ENCODE data around the gene CES3. TPM values are rescaled to one million over a fixed set of nuclear protein-coding genes. Genes with fewer than 3 reads are reported as not detected.

Gene CES3
- total and polyA plus RNA-seq, 9 of the 15 experiments (the other 6 are each of a cell fraction or from before 2014, with no cell fraction given), result 0.06 to 2.2 (median 0.68) TPM

DNA sequence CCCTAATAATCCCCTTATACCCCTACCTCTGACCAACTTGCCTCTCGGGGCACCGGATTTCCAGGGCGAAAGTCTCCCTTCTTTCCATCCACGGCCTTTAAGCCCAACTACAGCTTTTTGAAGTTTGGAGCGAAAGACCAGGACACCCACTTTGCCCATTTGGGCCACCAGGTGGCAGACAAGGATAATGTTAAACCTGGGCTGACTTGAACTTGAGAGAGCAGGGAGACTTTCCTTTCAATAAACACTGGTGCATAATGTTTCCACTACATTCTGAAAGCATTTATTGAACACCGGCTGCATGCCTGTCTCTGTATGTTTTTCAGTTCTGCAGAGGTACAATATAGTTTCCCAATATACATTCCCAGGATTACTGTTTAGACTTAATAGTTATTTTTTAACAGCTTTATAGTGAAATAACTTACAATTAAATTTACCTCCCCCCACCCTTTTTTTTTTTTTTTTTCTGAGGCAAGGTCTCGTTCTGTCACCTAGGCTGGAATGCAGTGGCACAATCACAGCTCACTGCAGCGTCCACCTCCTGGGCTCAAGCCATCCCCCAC, 6.9 kb upstream of the CES3 start (continued):
- peak; percentile 77 for TF ChIP-seq SMC3 (conservative IDR thresholded peaks at IDR 0.05; ENCODE audit: insufficient read depth, low read depth, low read length)
- TF ChIP-seq, protein P1, sequence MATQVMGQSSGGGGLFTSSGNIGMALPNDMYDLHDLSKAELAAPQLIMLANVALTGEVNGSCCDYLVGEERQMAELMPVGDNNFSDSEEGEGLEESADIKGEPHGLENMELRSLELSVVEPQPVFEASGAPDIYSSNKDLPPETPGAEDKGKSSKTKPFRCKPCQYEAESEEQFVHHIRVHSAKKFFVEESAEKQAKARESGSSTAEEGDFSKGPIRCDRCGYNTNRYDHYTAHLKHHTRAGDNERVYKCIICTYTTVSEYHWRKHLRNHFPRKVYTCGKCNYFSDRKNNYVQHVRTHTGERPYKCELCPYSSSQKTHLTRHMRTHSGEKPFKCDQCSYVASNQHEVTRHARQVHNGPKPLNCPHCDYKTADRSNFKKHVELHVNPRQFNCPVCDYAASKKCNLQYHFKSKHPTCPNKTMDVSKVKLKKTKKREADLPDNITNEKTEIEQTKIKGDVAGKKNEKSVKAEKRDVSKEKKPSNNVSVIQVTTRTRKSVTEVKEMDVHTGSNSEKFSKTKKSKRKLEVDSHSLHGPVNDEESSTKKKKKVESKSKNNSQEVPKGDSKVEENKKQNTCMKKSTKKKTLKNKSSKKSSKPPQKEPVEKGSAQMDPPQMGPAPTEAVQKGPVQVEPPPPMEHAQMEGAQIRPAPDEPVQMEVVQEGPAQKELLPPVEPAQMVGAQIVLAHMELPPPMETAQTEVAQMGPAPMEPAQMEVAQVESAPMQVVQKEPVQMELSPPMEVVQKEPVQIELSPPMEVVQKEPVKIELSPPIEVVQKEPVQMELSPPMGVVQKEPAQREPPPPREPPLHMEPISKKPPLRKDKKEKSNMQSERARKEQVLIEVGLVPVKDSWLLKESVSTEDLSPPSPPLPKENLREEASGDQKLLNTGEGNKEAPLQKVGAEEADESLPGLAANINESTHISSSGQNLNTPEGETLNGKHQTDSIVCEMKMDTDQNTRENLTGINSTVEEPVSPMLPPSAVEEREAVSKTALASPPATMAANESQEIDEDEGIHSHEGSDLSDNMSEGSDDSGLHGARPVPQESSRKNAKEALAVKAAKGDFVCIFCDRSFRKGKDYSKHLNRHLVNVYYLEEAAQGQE (IDR thresholded peaks at IDR 0.05; ENCODE audit: borderline replicate concordance), result peak; percentile 76
- TF ChIP-seq, protein P1 (CRISPR knock-in tag; IDR thresholded peaks at IDR 0.05; ENCODE audit: low read depth), result no peak
- TF ChIP-seq, protein P2, sequence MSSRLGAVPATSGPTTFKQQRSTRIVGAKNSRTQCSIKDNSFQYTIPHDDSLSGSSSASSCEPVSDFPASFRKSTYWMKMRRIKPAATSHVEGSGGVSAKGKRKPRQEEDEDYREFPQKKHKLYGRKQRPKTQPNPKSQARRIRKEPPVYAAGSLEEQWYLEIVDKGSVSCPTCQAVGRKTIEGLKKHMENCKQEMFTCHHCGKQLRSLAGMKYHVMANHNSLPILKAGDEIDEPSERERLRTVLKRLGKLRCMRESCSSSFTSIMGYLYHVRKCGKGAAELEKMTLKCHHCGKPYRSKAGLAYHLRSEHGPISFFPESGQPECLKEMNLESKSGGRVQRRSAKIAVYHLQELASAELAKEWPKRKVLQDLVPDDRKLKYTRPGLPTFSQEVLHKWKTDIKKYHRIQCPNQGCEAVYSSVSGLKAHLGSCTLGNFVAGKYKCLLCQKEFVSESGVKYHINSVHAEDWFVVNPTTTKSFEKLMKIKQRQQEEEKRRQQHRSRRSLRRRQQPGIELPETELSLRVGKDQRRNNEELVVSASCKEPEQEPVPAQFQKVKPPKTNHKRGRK (tag; IDR thresholded peaks at IDR 0.05), result no peak
- TF ChIP-seq ZNF175 (CRISPR knock-in tag; IDR thresholded peaks at IDR 0.05; ENCODE audit: low read depth), result no peak
- no peak for TF ChIP-seq ZNF551 (CRISPR knock-in tag; IDR thresholded peaks at IDR 0.05)
- TF ChIP-seq, protein P3, sequence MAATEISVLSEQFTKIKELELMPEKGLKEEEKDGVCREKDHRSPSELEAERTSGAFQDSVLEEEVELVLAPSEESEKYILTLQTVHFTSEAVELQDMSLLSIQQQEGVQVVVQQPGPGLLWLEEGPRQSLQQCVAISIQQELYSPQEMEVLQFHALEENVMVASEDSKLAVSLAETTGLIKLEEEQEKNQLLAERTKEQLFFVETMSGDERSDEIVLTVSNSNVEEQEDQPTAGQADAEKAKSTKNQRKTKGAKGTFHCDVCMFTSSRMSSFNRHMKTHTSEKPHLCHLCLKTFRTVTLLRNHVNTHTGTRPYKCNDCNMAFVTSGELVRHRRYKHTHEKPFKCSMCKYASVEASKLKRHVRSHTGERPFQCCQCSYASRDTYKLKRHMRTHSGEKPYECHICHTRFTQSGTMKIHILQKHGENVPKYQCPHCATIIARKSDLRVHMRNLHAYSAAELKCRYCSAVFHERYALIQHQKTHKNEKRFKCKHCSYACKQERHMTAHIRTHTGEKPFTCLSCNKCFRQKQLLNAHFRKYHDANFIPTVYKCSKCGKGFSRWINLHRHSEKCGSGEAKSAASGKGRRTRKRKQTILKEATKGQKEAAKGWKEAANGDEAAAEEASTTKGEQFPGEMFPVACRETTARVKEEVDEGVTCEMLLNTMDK (IDR thresholded peaks at IDR 0.05; ENCODE audit: borderline replicate concordance, insufficient read depth, low read depth, low read length, poor library complexity, severe bottlenecking), result peak; percentile 46
- TF ChIP-seq, protein P4, sequence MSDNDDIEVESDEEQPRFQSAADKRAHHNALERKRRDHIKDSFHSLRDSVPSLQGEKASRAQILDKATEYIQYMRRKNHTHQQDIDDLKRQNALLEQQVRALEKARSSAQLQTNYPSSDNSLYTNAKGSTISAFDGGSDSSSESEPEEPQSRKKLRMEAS (CRISPR knock-in tag; IDR thresholded peaks at IDR 0.05), result no peak
- TF ChIP-seq, protein P5, sequence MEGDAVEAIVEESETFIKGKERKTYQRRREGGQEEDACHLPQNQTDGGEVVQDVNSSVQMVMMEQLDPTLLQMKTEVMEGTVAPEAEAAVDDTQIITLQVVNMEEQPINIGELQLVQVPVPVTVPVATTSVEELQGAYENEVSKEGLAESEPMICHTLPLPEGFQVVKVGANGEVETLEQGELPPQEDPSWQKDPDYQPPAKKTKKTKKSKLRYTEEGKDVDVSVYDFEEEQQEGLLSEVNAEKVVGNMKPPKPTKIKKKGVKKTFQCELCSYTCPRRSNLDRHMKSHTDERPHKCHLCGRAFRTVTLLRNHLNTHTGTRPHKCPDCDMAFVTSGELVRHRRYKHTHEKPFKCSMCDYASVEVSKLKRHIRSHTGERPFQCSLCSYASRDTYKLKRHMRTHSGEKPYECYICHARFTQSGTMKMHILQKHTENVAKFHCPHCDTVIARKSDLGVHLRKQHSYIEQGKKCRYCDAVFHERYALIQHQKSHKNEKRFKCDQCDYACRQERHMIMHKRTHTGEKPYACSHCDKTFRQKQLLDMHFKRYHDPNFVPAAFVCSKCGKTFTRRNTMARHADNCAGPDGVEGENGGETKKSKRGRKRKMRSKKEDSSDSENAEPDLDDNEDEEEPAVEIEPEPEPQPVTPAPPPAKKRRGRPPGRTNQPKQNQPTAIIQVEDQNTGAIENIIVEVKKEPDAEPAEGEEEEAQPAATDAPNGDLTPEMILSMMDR (IDR thresholded peaks at IDR 0.05 in 2 of 3, conservative IDR thresholded peaks at IDR 0.05 in 1 of 3; ENCODE audit: insufficient read depth in 2 of 3, low read depth in 1 of 3, low read length in 3 of 3), result peak; percentile 84 to 89 (median 88)
- TF ChIP-seq, protein P6, sequence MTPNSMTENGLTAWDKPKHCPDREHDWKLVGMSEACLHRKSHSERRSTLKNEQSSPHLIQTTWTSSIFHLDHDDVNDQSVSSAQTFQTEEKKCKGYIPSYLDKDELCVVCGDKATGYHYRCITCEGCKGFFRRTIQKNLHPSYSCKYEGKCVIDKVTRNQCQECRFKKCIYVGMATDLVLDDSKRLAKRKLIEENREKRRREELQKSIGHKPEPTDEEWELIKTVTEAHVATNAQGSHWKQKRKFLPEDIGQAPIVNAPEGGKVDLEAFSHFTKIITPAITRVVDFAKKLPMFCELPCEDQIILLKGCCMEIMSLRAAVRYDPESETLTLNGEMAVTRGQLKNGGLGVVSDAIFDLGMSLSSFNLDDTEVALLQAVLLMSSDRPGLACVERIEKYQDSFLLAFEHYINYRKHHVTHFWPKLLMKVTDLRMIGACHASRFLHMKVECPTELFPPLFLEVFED (CRISPR knock-in tag; conservative IDR thresholded peaks at IDR 0.05), result no peak
- 0 out of 2 replicates have a peak, but pooled peaks have one; percentile 38 for TF ChIP-seq SMARCA4 (IDR thresholded peaks at IDR 0.05)

All from K562 (cell line).